ENCODE results near the gene PELI2.

- TF ChIP-seq ZNF398 (tag by site-specific recombination; IDR thresholded peaks at IDR 0.05) = no peak
- no peak for TF ChIP-seq ZBTB20 (tag by site-specific recombination; IDR thresholded peaks at IDR 0.05)
- TF ChIP-seq CTCF (tag by site-specific recombination; IDR thresholded peaks at IDR 0.05) = no peak
- TF ChIP-seq TCF7L2 (IDR thresholded peaks at IDR 0.05; ENCODE audit: borderline replicate concordance, low read depth, low read length) = no peak
- TF ChIP-seq ZSCAN30 (tag by site-specific recombination; IDR thresholded peaks at IDR 0.05) = no peak
- TF ChIP-seq ZNF660 (tag by site-specific recombination; IDR thresholded peaks at IDR 0.05) = no peak
- TF ChIP-seq ZNF292 (tag by site-specific recombination; IDR thresholded peaks at IDR 0.05; ENCODE audit: borderline replicate concordance, low read depth) = no peak
- TF ChIP-seq ZSCAN18 (tag by site-specific recombination; IDR thresholded peaks at IDR 0.05) = no peak
- no peak for TF ChIP-seq ZNF37A (tag by site-specific recombination; IDR thresholded peaks at IDR 0.05)
- no peak for TF ChIP-seq ZNF843 (tag by site-specific recombination; IDR thresholded peaks at IDR 0.05)
- no peak for TF ChIP-seq KLF10 (tag by site-specific recombination; IDR thresholded peaks at IDR 0.05)
- no peak for TF ChIP-seq ZNF785 (tag by site-specific recombination; IDR thresholded peaks at IDR 0.05)
- TF ChIP-seq PBX3 (CRISPR knock-in tag; IDR thresholded peaks at IDR 0.05) = no peak
- TF ChIP-seq MYNN (tag by site-specific recombination; IDR thresholded peaks at IDR 0.05; ENCODE audit: borderline replicate concordance) = no peak
Measured at GRCh38 chr14:56195704-56196103, 77.5 kb downstream of the PELI2 start.
